Spleen (tissue), 11 donors: ENCODE results near the gene PDE2A. TPM values are rescaled to one million over a fixed set of nuclear protein-coding genes. Genes with fewer than 3 reads are reported as not detected.
"Not testable (repeated sequence)": the region's sequence is repeated elsewhere in the genome, so short reads cannot be mapped to it uniquely, and the experiment has no call there.

Experiments
- DNase-seq: peaks from one replicate; pipeline ENCODE4 v3.0.0-alpha.2; 2020
- H3K27ac ChIP-seq, 8 donors: fragments of 200-600 bp; sonication (generic) in 7 of 8; 1 replicate in 4 of 8; 2 replicates in 4 of 8; pipeline versions ENCODE4 v1.5.0 to v1.8.0; 2016 to 2021; ENCODE audit warnings: inconsistent platforms in 4 of 8, mild to moderate bottlenecking in 4 of 8, moderate library complexity in 1 of 8
- H3K27me3 ChIP-seq, 7 donors: fragments of 200-600 bp; sonication (generic) in 6 of 7; replicated peaks in 1 of 7; 1 replicate in 4 of 7; 2 replicates in 3 of 7; pipeline versions ENCODE4 v1.5.0 to v1.8.0; 2016 to 2021; ENCODE audit warnings: inconsistent platforms in 3 of 7, mild to moderate bottlenecking in 1 of 7
- H3K36me3 ChIP-seq, 6 donors: fragments of 200-600 bp; sonication (generic) in 5 of 6; 1 replicate in 4 of 6; 2 replicates in 2 of 6; pipeline versions ENCODE4 v1.5.0 to v1.8.0; 2016 to 2021; ENCODE audit warnings: inconsistent platforms in 2 of 6
- H3K4me1 ChIP-seq, 6 donors: fragments of 200-600 bp; sonication (generic) in 5 of 6; 1 replicate in 3 of 6; 2 replicates in 3 of 6; pipeline versions ENCODE4 v1.5.0 to v1.8.0; 2016 to 2021; ENCODE audit warnings: inconsistent platforms in 3 of 6
- H3K4me3 ChIP-seq, 8 donors: fragments of 200-600 bp; sonication (generic) in 7 of 8; 1 replicate in 4 of 8; 2 replicates in 4 of 8; pipeline versions ENCODE4 v1.5.0 to v1.8.0; 2016 to 2021; ENCODE audit warnings: inconsistent platforms in 4 of 8, mild to moderate bottlenecking in 4 of 8, moderate library complexity in 2 of 8
- H3K9me3 ChIP-seq, 8 donors: fragments of 200-600 bp; sonication (generic) in 7 of 8; 1 replicate in 4 of 8; 2 replicates in 4 of 8; pipeline versions ENCODE4 v1.5.0 to v1.8.0; 2016 to 2021; ENCODE audit warnings: inconsistent platforms in 4 of 8
- CTCF ChIP-seq, 11 experiments: fragments of 200-600 bp in 7 of 11; fragments of 450-650 bp in 4 of 11; sonication (generic) in 4 of 11; IDR thresholded peaks in 8 of 11; conservative IDR thresholded peaks in 3 of 11; 1 replicate in 7 of 11; 2 replicates in 4 of 11; pipeline versions ENCODE4 v1.4.0 to v1.8.0; 2016 to 2021; ENCODE audit warnings: antibody characterized with exemption in 11 of 11, inconsistent platforms in 4 of 11, mild to moderate bottlenecking in 1 of 11
- POLR2A ChIP-seq, 3 donors: fragments of 450-650 bp; IDR thresholded peaks; one replicate each; pipeline ENCODE4 v1.5.1; 2017; ENCODE audit warnings: antibody characterized with exemption in 3 of 3, mild to moderate bottlenecking in 1 of 3
- POLR2AphosphoS5 ChIP-seq, 3 donors: sonication (generic); formaldehyde crosslinking; IDR thresholded peaks; one replicate each; pipeline ENCODE4 v1.5.1; 2017; ENCODE audit warnings: antibody characterized with exemption in 3 of 3
- WGBS, 5 donors: extraction: QIAGEN DNeasy Blood & Tissue Kit in 3 of 5; methylation state at CpG; one replicate each; pipeline versions ENCODE4 v1.1.5 to v1.1.7; 2013 to 2018; 5-methylcytosine and 5-hydroxymethylcytosine counted together
- intact Hi-C: fragments of 100-400 bp; cut with DNase I; formaldehyde crosslinking; loops from one replicate; pipeline ENCODE4 v1.15.0; 2023; ENCODE audit warnings: low total_unique reads
- polyA plus RNA-seq, 3 donors: library from polyadenylated mRNA; stranded (reverse); fragments of 200-250 nt; gene quantifications; one replicate each; pipeline ENCODE4 v1.2.1, GENCODE V29; 2013
- total RNA-seq, 7 donors: library from RNA; depleted of rRNA in 3 of 7; stranded (reverse); fragments of >200 nt in 3 of 7; fragmentation: NEBNext Ultra II Directional in 4 of 7; extraction: Animal tissue kit (Norgen Biotek cat#: 25700) in 4 of 7; gene quantifications; one replicate each; pipeline versions ENCODE4 v1.1.0 to v1.2.1, GENCODE V29; 2016 to 2021
- donor health status: healthy with polysubstance abuse.
- donor health status: DM: no; HTN: no; CAD: no; lungs with moderate emphysema.
- donor health status: DM: no; HTN: no; CAD: no.
- donor health status: Bipolar disorder and iron deficiency.
- donor health status: healthy.
- donor health status: DM: no; HTN: no; CAD: no.
- donor health status: DM: yes; HTN: yes; CAD: no.

The PDE2A gene
- total and polyA plus RNA-seq, 10 donors, result 58.2 to 584 (median 333) TPM

DNA sequence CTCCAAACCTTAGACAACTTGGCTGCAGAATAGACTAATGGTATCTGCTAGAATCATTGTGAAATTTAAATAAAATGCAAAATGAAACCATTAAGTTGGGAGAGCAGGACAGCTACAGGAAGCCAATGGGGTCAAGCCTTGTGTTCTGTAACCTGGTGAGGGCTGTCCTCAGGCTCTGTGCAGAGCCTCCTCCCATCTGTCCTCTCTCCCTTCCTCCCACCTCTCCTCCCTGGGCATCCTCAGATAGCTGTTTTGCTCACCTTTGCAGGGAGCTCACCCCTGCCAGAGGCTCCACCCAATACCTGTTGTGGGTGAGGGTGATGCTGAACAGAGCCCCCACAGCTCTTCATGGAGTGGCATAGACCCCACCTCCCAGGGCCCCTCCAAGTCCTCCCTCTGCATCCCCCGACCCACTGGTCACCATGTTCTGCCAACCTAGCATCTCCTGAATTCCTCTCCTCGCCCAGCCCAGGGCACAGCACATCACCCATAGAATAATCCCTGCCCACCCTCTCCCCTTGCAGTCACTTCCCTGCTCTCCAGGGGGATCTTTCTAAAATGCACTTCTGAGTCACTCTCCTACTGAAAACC is 100.3 kb downstream of the PDE2A start:
- intact Hi-C loops, result no loop called here

GRCh38 chr11:72573072-72573854 is 101.0 kb downstream of the PDE2A start:
- Histone ChIP-seq H3K27ac (no peak overlapping the region), H3K27me3 (peaks cover 0 to 16% (median 0%) of the 10 kb centered on the region in 7 donors), H3K4me1 (peaks cover 0 to 19% (median 3%) of the 10 kb centered on the region in 6 donors), H3K9me3 (no peaks in the 10 kb centered on the region), H3K4me3 (no peak overlapping the region), H3K36me3 (peaks cover 0 to 36% (median 15%) of the 10 kb centered on the region in 6 donors)
- TF ChIP-seq POLR2A (IDR thresholded peaks at IDR 0.05) (no peak), POLR2AphosphoS5 (IDR thresholded peaks at IDR 0.05) (peak in 1 of 3 donors; percentile 6), CTCF (IDR thresholded peaks at IDR 0.05 in 8 of 11, conservative IDR thresholded peaks at IDR 0.05 in 3 of 11) (peak in 10 of 11 experiments; percentile 19 to 69 (median 53))
- intact Hi-C loops, result no loop called here
- WGBS, 5 donors, result 29 to 35% (median 31%) methylated on average over 8 to 10 of the region's 10 CpGs
- peak; percentile 57 for DNase-seq

More for the DNA sequence above, 100.3 kb downstream of the PDE2A start:
- 81 to 92% (median 86%) methylated on average over 2 of the region's 2 CpGs for WGBS, 5 donors
- no peaks in the 10 kb centered on the region for H3K9me3 ChIP-seq
- H3K4me1 ChIP-seq, result peaks cover 0 to 19% (median 3%) of the 10 kb centered on the region in 6 donors
- no peak for DNase-seq
- peaks cover 0 to 16% (median 0%) of the 10 kb centered on the region in 7 donors for H3K27me3 ChIP-seq
- TF ChIP-seq POLR2AphosphoS5 (IDR thresholded peaks at IDR 0.05), result peak in 2 of 3 donors; percentile 3 to 18
- no peak for TF ChIP-seq POLR2A (IDR thresholded peaks at IDR 0.05)
- peaks cover 0 to 43% (median 20%) of the 10 kb centered on the region in 6 donors for H3K36me3 ChIP-seq
- H3K27ac ChIP-seq, result no peak overlapping the region
- H3K4me3 ChIP-seq, result no peak overlapping the region

DNA sequence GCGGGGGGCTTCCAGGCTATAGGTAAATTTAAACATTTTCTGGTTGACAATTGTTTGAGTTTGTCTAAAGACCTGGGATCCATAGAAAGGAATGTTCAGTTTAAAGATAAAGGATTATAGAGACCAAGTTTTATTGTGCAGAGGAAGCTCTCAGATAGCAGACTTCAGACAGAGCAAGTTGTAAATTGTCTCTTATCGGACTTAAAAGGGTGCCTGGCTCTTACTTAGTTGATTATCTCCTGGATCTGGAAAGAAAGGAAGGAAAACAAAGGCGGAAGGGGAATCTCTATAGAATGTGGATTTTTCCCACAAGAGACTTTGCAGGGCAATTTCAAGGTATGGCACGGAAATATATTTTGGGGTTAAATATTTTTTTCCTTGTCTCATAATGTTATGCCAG is 101.7 kb downstream of the PDE2A start:
- H3K4me3 ChIP-seq, intact Hi-C loops, DNase-seq, H3K27ac ChIP-seq, H3K9me3 ChIP-seq: not testable (repeated sequence)
- WGBS, 5 donors, result 74 to 85% (median 77%) methylated on average over 4 of the region's 4 CpGs
- Histone ChIP-seq H3K27me3 (peaks cover 0 to 16% (median 0%) of the 10 kb centered on the region in 7 donors), H3K36me3 (peaks cover 0 to 29% (median 12%) of the 10 kb centered on the region in 6 donors), H3K4me1 (peaks cover 0 to 19% (median 3%) of the 10 kb centered on the region in 6 donors)

GRCh38 chr11:72570893-72571661 is 103.1 kb downstream of the PDE2A start:
- peaks cover 0 to 16% (median 0%) of the 10 kb centered on the region in 7 donors for H3K27me3 ChIP-seq
- intact Hi-C loops, result no loop called here

More at GRCh38 chr11:72570893-72571661, 103.1 kb downstream of the PDE2A start:
- Histone ChIP-seq H3K27ac (peak overlapping the region in 1 of 8 donors; percentile 12), H3K4me3 (no peak overlapping the region), H3K4me1 (peaks cover 0 to 19% (median 3%) of the 10 kb centered on the region in 6 donors), H3K9me3 (no peaks in the 10 kb centered on the region), H3K36me3 (peaks cover 0 to 15% (median 3%) of the 10 kb centered on the region in 6 donors)
- DNase-seq, result no peak
- WGBS, 5 donors, result 79 to 81% (median 79%) methylated on average over 9 to 10 of the region's 10 CpGs
- TF ChIP-seq POLR2AphosphoS5 (IDR thresholded peaks at IDR 0.05), result peak in 1 of 3 donors; percentile 49
- TF ChIP-seq POLR2A (IDR thresholded peaks at IDR 0.05), result no peak
